Posterior cingulate gyrus (tissue), 11 donors: Measurements from ENCODE around the gene TMPRSS4.

Experiments used
- DNase-seq, 10 donors: peaks; one replicate each; pipeline versions ENCODE4 v3.0.0 to v3.0.0-alpha.2; 2020 to 2021; ENCODE audit warnings: mixed read lengths in 3 of 10
- intact Hi-C: fragments of 100-400 bp; cut with DNase I; formaldehyde crosslinking; loops from one replicate; pipeline ENCODE4 v1.15.1; 2023

TMPRSS4 gene

DNA sequence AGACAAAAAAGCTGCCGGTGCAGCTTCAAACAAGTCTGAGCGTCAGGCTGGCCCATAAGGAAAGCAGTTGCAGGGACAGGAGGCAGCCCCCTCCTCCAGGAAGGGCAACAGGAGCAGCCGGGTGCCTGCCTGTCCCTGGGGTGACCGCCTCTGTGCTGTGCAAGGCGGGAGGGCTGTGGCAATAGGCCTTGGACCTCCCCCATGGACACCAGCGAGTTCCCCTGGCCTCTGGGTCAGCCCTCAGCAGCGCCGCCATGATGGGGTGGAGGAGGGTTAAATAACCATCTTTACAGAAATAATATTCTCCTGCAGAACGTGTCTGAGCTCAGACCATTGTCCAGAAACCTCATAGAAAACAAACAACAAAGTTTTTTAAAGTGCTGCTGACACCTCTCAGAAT lies 3.3 kb upstream of the TMPRSS4 start:
- DNase-seq: peak in 2 of 10 donors; percentile 32 to 67
- intact Hi-C loops: no loop called here

DNA sequence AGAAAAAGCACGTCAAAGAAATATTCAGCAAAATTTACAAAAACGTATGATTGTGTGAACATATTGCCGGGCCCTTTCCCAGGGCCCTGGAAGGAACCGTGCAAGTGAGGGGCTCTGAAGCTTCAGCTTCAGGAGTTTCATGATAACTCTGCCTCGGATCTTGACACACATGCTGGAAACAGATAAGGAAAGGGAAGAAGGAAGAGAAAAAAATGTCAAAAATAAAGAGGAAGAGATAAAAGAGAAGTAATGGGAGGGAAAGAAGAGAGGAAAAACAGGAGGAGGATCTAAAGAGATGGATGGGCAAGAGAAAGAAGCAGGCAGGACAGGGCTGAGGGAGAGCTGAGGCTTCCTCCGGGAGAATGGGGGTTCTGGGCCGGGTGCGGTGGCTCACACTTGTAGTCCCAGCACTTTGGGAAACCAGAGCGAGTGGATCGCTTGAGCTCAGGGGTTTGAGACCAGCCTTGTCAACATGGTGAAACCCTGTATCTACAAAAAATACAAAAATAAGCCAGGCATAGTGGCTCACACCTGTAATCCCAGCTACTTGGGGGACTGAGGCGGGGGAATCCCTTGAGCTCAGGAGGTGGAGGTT lies 2.7 kb upstream of the TMPRSS4 start:
- DNase-seq: peak in 2 of 10 donors; percentile 54 to 55
- intact Hi-C loops: no loop called here

DNA sequence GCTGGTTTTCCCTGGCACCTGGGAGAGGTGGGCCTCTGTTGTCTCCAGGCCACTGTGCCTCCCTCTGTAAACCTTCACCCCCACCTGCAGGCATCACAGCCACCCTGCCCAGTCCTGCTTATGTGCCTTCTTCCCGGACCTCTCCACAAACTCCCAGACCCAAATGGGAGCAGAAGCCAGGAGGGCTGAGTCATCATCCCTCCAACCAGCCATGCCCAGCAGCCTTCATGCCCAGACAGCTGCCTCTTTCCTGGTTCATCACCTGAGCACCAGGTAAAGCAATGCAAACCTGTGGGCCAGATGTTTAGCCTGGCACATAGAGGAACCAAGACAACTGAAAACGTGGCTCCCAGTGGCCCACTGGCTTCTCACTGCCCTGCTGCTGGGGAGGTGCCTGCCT lies 2.1 kb upstream of the TMPRSS4 start:
- intact Hi-C loops: no loop called here
- peak in 1 of 10 donors; percentile 32 for DNase-seq

DNA sequence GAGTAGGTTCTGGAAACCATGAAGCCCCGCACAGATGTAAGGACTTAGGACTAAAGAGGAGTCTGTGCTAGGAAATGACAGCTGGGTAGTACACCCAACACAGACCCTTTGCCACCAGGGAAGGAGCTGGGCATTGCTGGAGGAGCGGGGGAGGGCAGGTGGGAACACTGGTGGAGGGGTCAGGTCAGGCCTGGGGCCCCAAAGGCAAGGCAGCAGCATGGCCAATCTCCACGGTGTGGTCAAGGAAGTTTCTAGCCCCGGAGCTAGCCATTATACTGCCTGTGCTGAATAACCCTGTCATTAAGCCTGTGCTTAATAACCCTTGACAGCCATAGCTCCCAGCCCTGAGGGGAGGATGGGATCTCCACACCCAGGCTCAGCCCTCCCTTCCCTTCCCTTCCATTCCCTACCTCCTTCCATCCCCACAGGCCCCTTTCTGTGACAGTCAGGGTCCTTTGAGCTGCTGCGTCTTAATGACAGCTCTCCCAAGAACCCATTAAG lies 2.1 kb downstream of the TMPRSS4 start:
- intact Hi-C loops: no loop called here
- peak in 2 of 10 donors; percentile 17 to 27 for DNase-seq

DNA sequence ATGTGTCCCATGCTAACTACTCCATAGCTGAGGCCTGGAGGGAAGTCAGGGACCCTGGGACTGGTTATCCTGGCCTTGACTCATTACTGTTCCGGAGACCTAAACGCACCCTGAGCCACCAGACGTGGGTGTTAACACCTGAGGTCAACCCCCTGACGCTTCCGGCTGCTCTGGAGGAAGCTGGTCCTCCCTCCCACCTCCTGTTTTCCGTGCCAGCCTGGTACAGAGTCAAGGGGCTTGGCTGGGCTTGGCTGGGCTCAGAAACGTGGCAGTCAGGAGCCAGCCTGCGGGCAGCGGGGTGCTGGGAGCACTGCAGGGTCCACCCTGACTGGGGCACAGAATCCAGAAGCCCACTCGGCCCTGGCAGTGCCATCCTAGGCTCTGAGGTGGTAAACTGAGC lies 2.6 kb downstream of the TMPRSS4 start:
- intact Hi-C loops: no loop called here
- DNase-seq: peak in 2 of 10 donors; percentile 47 to 58

DNA sequence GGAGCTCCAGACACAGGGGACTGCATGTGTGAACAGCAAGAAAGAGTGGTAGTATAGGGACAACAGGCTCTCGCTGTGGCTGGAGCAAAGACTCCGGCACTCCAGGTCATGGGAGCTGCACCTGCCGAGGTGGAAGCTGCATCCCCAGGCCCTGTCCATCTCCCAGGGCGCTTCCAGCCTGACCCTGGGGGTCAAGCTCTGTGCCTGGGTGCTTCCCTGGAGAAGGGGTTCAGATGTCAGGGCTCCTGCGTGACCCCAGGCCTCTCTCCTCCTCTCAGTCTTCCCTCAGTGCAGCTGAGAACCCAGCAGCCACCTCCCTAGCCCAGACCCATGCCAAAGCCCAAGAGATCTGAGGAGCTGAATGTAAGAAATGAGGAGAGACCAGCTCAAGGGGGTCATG lies 3.4 kb downstream of the TMPRSS4 start:
- peak in 2 of 10 donors; percentile 55 to 61 for DNase-seq
- intact Hi-C loops: no loop called here

DNA sequence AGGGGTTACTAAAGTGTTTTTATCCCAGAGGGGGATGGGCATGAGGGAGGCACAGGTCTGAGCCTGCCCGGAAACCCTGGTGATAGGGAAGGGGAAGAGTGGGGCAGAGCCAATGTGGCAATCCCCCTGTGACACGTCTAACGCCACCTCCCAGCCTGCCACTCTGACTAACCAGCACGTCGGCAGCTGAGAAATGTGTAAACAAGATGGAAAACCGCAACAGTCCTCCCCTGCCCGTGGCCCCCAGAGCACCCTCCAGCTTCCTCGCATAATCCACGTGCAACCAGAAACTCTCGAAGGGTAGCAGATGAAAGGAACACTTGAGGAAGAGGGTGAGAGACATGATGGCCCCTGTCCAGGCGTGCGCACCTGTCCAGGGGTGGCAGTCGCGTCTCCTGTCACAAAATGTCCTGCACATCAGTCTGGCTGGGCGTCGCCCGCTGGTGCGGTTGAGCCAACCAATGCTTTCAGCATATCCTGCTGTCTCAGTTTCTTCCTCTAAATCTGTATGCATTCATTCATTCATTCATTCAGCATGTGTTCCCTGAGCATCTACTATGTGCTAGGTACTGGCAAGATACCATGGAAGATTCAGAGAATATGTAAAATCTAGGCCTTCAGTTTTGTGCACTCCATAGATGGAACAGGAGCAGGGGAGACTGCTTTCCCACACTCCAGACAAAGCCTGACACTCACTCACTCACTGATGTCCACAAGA lies 4.5 kb downstream of the TMPRSS4 start:
- DNase-seq: peak in 2 of 10 donors; percentile 44 to 62
- intact Hi-C loops: no loop called here

DNA sequence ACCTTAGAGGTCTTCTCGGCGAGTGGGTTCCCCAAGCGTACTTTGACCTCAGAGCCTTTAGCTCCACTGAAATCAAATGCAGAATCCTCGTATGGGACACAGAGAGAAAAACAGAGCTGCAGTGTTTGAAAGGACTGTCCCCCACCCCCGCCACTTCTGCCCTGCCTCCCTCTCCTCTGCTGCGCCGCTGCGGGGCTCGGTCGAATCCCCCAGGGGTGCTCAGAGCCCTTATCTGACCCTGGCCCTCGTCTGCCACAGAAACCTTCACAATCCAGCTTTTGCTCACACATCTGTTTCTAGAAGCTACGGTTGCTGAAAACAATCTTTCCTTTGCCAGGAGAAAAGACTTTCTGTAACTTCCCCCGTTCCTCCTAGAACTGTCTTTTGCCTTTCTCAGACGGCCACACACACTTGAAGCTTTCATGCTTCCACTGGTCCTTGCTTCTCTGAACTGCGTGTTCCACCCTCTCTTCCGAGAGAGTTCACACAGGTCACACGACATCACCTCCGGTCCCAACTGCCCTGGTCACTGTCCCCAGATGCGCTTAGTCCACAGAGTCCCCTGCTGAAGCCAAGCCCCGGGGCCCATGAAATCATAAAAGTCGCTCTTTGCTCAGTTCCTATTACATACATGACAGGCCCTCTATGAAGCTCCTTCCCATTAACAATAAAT lies 6.1 kb downstream of the TMPRSS4 start:
- intact Hi-C loops: no loop called here
- peak in 2 of 10 donors; percentile 22 to 72 for DNase-seq

DNA sequence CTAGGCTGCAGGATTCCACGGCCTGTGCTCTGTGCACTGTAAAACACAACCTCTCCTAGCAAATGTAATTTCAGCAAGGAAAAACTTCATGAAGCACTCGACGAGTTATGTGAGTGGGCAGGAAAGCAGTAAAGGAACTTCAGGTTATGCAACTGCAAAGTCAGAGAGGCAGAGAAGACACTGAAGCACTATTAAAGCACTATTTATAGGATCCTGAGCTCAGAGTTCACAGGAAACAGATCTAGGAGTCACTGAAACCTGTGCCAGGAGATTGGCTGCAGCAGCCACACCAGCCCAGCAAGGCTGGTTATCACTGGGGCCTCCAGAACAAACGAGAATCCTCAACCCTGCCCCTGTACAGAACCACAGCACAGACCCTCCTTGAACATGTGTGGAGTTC lies 7.4 kb downstream of the TMPRSS4 start:
- intact Hi-C loops: no loop called here
- peak in 3 of 10 donors; percentile 13 to 36 (median 35) for DNase-seq

DNA sequence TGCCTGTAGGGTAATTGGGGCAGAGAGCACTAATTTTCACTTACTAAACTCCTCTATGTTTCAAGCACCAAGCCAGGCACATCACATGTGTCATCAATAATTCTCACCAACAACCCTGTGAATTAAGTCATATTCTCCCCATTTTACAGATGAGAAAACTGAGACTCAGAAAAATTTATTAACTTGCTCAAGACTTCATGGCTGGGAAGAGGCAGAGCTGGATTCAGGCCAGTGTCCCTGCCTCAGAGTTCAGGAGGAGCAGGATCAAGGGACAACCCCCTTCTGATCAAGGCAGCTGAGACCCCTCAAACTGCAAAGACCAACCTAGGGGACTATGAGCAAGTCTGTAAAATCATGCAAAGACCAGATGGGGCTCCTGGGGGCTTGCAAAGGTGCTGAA lies 7.8 kb downstream of the TMPRSS4 start:
- intact Hi-C loops: no loop called here
- DNase-seq: peak in 3 of 10 donors; percentile 6 to 16 (median 14)

DNA sequence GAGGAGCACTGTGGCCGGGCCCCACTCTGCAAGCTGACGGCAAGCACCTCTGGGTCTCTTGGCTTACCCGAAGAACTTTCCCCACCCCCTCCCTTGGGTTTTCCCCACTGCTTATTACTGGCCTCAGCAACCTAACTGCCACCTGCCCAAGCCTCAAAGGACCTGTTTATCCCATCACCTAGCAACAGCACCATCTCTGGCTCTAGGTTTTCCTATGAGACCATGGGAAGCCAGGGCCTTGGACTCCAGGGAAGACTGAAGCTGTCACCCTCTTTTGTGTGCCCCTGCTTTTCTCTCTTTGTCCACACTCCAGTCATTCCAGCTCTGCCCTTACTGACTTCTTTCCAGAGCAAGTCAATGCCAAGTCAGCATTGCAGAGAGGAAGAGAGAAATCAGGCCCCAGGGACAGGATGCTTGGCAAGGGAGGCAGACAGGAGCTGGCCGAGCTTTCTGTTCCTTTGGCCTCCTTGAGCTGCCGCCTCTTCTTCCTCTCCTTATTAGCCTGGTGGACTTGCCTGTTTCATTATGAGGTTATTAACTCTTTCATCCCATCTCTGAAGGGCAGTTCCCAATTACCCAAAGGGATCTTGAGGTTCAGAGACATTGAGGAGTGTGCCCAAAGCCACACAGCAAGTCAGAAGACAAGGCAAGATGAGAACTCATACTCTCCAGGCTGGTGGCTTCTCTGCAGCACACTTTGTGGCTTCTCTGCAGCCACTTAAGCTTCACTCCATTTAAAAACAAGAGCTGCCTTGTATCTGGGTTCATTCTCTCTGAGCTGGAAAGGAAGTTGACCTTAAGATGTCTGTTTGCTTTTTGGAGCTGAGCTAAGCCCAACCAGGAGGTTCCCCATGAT lies 10.3 kb downstream of the TMPRSS4 start, which contains the start of gene SMIM35:
Gene SMIM35, minus strand, starts transcription at position 51 of the 856 bp plus-strand sequence. CDS start 206 bp downstream, outside the sequence.
- intact Hi-C loops: no loop called here
- DNase-seq: peak in 1 of 10 donors; percentile 37

DNA sequence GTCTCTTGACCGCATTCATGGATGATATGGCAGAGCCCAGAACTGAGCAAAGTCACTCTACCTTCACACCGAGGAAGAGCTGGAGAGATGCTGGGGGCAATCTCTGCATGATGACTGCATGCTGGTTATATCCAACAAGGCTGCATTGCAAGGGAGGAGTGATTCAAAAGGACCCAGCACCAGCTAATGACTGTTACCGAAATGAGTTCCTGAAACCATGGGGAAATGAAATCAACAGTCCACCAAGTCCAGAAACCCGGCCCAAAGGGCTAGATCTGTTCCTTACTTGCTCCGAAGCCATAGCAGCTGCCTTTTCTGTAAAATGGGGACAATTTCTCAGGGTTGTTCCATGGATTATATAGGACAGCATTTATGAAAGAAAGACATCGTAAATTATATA lies 11.1 kb downstream of the TMPRSS4 start:
- peak in 1 of 10 donors; percentile 50 for DNase-seq
- intact Hi-C loops: no loop called here

DNA sequence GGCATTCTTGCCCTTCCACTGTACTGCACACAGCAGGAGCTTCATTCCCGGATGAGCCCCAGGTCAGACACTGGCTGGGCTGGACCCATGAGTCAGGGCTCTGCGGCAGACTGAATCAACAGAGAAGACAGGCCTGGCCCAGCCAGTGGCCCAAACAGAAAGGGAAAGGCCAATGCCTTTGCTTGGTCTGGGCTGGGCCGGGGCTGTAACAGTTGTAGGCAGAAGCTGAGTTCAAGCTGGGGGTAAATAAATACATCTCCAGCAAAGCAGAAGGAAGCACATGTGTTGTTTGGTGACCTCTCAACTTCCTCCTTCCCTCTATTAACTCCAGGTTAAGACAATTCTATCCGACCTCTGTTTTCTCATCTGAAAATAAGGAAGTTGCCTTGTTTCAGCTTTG lies 11.7 kb downstream of the TMPRSS4 start:
- DNase-seq: peak in 2 of 10 donors; percentile 55 to 80
- intact Hi-C loops: no loop called here

DNA sequence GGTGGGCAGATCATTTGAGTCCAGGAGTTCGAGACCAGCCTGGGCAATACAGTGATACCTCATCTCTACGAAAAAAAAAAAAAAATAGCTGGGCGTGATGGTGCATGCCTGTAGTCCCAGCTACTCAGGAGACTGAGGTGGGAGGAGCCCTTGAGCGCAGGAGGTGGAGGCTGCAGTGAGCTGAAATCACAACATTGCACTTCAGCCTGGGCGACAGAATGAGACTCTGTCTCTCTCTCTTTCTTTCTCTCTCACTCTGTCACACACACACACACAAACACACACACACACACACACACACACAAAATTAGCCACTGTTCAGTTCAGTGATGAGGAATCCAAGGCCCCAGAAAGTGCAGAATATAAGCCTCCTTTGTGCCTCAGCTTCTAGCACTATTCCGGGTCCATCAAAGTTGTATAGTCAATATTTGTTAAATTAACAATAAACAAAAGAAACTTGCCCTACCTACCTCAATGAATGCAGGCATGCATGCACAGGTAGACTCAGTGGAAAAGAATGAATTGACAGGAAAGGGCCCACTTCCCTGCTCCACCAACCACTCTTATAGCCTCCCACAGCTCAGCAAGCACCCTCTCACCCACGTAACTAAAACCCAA lies 13.8 kb downstream of the TMPRSS4 start:
- DNase-seq: peak in 2 of 10 donors; percentile 26 to 35
- intact Hi-C loops: no loop called here

DNA sequence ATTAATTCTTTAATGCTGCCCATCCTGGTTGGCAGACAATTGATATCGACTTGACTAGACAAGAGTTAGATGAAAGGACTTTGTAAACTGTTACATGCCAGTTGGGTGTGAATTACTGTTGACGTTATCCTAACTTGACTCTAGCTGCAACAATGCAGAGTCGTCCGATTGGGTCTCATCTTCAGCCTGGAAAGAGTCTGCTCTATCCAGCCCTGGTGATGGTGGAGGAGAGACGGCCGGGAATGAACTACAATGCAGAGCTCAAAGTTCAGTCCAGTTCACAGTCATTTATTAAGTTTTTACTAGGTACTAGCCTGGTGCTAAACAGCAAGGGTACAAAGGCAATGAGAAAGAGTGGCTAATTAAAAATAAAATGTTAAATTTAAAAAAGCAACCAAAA lies 14.8 kb downstream of the TMPRSS4 start:
- intact Hi-C loops: no loop called here
- DNase-seq: peak in 1 of 10 donors; percentile 9

DNA sequence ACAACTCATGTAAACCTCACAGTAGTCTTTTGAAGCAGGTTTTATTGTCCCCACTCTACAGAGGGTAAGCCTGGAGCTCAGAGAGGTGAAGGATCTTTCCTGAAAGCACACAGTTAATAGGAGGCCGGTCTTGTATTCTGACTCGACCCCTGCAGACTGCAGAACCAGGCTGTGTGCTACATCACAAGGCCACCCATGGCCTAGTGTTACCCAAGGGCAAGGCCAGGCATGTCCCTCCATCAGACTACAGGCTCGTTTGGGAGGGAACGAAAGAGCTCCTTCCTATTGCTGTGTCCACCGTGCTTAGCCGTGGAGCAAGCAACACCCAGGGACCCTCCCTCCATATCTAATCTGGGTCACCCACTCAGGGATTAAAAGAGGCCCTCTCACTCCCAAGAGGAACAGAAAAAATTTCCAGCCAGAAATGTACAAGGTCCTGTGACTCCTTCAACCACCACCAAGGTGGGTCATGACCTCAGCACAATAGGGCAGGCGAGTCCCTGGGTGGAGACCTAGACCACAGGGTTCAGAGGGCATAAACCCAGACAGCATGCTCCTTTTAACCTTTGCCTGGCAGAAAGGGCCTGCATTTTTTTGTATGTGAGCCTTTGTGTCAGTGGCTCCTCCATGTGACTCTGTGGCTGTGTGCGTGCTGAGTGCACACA lies 16.2 kb downstream of the TMPRSS4 start:
- peak in 2 of 10 donors; percentile 4 to 12 for DNase-seq
- intact Hi-C loops: no loop called here

DNA sequence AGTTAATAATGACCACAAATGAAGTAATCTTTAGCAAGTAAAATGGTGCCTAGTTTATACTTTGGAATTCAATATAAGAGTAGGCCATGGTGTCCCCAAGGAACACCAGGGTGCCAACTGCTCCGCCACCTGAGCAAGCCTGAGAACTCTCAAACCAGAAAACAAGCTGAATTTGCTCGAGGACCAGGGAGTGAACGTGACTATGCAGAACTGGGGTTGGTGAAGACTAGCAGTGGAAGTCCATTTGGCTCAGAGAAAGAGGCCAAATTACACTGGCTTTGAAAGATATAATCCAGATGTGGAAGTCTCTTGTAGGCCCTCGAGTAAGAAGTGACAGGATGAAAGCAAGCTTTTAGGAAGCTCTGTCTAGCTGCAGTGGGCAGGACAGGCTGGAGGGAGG lies 18.6 kb downstream of the TMPRSS4 start:
- no peak for DNase-seq
- intact Hi-C loops: no loop called here

DNA sequence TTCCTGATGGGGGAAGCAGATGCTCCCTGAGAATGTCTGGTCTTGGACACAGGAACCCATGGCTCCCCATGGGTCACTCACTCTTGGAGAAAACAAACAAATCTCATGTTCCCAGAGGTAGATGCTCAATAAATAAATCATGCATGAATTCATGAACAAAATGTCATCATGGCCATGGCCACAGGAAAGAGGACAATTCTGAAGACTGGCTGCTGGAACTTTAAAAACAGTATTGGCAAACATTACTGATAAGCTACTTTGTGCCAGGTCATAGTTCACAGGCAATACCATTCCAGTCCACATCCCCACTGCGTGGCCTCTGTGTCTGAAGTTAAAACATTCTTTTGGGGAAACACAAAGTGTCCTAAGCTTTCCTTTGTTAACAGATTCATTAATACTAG lies 19.1 kb downstream of the TMPRSS4 start:
- intact Hi-C loops: no loop called here
- no peak for DNase-seq
